ENCODE measurements around the gene PLA2G2C. TPM values are rescaled to one million over a fixed set of nuclear protein-coding genes. Genes with fewer than 3 reads are reported as not detected.
A peak's percentile ranks its signal among the peaks of the same experiment; 100 is the strongest.

The PLA2G2C gene
- total and polyA plus RNA-seq, 8 donors, result 0.43 to 1.3 (median 0.73) TPM; not detected in 5

GRCh38 chr1:20183035-20183434 lies 3.3 kb downstream of the PLA2G2C start:
- WGBS, 5 donors, result 58 to 79% (median 65%) methylated on average over 10 of the region's 10 CpGs
- H3K27me3 ChIP-seq, result peaks cover 0 to 47% (median 8%) of the 10 kb centered on the region in 3 donors
- no peak overlapping the region for H3K4me3 ChIP-seq
- intact Hi-C loops (cut with DNase I; ENCODE audit: low total_unique reads), result no loop called here
- no peaks in the 10 kb centered on the region for H3K36me3 ChIP-seq
- no peak for TF ChIP-seq POLR2AphosphoS5 (IDR thresholded peaks at IDR 0.05)
- no peak for TF ChIP-seq EP300 (IDR thresholded peaks at IDR 0.05)
- TF ChIP-seq POLR2A (IDR thresholded peaks at IDR 0.05), result no peak
- TF ChIP-seq CTCF (IDR thresholded peaks at IDR 0.05), result no peak
- H3K4me1 ChIP-seq, result peaks cover 16 to 40% (median 22%) of the 10 kb centered on the region in 4 donors
- peak overlapping the region in 2 of 5 donors; percentile 55 to 92 for H3K27ac ChIP-seq
- no peaks in the 10 kb centered on the region for H3K9me3 ChIP-seq
- no peak for DNase-seq

- intact Hi-C loops (cut with DNase I; ENCODE audit: low total_unique reads), result no loop called here
- Histone ChIP-seq H3K27me3 (peaks cover 0 to 41% (median 8%) of the 10 kb centered on the region in 3 donors), H3K4me1 (peaks cover 16 to 38% (median 20%) of the 10 kb centered on the region in 4 donors), H3K27ac (peak overlapping the region in 1 of 5 donors; percentile 92), H3K36me3 (no peaks in the 10 kb centered on the region), H3K9me3 (no peaks in the 10 kb centered on the region), H3K4me3 (no peak overlapping the region)
- TF ChIP-seq CTCF (IDR thresholded peaks at IDR 0.05) (no peak), POLR2AphosphoS5 (IDR thresholded peaks at IDR 0.05) (no peak), POLR2A (IDR thresholded peaks at IDR 0.05) (no peak), EP300 (IDR thresholded peaks at IDR 0.05) (no peak)
- DNase-seq, result no peak
Measured at GRCh38 chr1:20182415-20182814, 3.9 kb downstream of the PLA2G2C start.

- peaks cover 0 to 26% (median 4%) of the 10 kb centered on the region in 3 donors for H3K27me3 ChIP-seq
- H3K27ac ChIP-seq, result no peak overlapping the region
- no peaks in the 10 kb centered on the region for H3K9me3 ChIP-seq
- no peak for TF ChIP-seq POLR2AphosphoS5 (IDR thresholded peaks at IDR 0.05)
- TF ChIP-seq POLR2A (IDR thresholded peaks at IDR 0.05), result no peak
- no peak for TF ChIP-seq CTCF (IDR thresholded peaks at IDR 0.05)
- H3K4me3 ChIP-seq, result no peak overlapping the region
- H3K36me3 ChIP-seq, result no peaks in the 10 kb centered on the region
- intact Hi-C loops (cut with DNase I; ENCODE audit: low total_unique reads), result no loop called here
- WGBS, 5 donors, result 35 to 49% (median 46%) methylated on average over 3 of the region's 3 CpGs
- H3K4me1 ChIP-seq, result peaks cover 0 to 22% (median 5%) of the 10 kb centered on the region in 4 donors
- DNase-seq, result no peak
Measured at GRCh38 chr1:20180844-20181207, 5.5 kb downstream of the PLA2G2C start.

GRCh38 chr1:20180129-20180843 lies 6.0 kb downstream of the PLA2G2C start:
- Histone ChIP-seq H3K9me3 (no peaks in the 10 kb centered on the region), H3K4me1 (peaks cover 0 to 17% (median under 1%) of the 10 kb centered on the region in 4 donors), H3K36me3 (no peaks in the 10 kb centered on the region), H3K4me3 (no peak overlapping the region), H3K27me3 (peaks cover 0 to 21% (median 0%) of the 10 kb centered on the region in 3 donors), H3K27ac (peak overlapping the region in 1 of 5 donors; percentile 78)
- 71 to 81% (median 80%) methylated on average over 6 of the region's 6 CpGs for WGBS, 5 donors
- no peak for DNase-seq
- intact Hi-C loops (cut with DNase I; ENCODE audit: low total_unique reads), result no loop called here
- TF ChIP-seq POLR2A (IDR thresholded peaks at IDR 0.05) (no peak), EP300 (IDR thresholded peaks at IDR 0.05) (no peak), CTCF (IDR thresholded peaks at IDR 0.05) (no peak), POLR2AphosphoS5 (IDR thresholded peaks at IDR 0.05) (no peak)
